ENCODE results near the gene PANX1.

Gene PANX1

GRCh38 chr11:94147433-94147845 lies 18.8 kb downstream of the PANX1 start:
- no peak for DNase-seq
- in situ Hi-C loops (cut with HindIII; ENCODE audit: low pct_ligation_motif_present, low sequenced_read_pairs) = no loop called here

GRCh38 chr11:94148189-94148588 lies 19.5 kb downstream of the PANX1 start:
- H3K36me3 ChIP-seq (replicated peaks) = no peaks in the 10 kb centered on the region

More at GRCh38 chr11:94147433-94147845, 18.8 kb downstream of the PANX1 start:
- no peaks in the 10 kb centered on the region for H3K36me3 ChIP-seq (replicated peaks)
- no peak overlapping the region for H3K4me3 ChIP-seq (ENCODE audit: low read depth, low read length)
- no peak for TF ChIP-seq CTCF (IDR thresholded peaks at IDR 0.05; ENCODE audit: low read depth, low read length, missing control alignments)
- H3K27me3 ChIP-seq (replicated peaks) = no peaks in the 10 kb centered on the region
- no peak overlapping the region for H3K27ac ChIP-seq

GRCh38 chr11:94149431-94150017 lies 20.9 kb downstream of the PANX1 start:
- in situ Hi-C loops (cut with HindIII; ENCODE audit: low pct_ligation_motif_present, low sequenced_read_pairs) = no loop called here
- Histone ChIP-seq H3K36me3 (replicated peaks) (no peaks in the 10 kb centered on the region), H3K4me3 (ENCODE audit: low read depth, low read length) (no peak overlapping the region), H3K27ac (peak overlapping the region; percentile 14), H3K27me3 (replicated peaks) (no peaks in the 10 kb centered on the region)
- peak; percentile 67 for DNase-seq
- TF ChIP-seq CTCF (IDR thresholded peaks at IDR 0.05; ENCODE audit: low read depth, low read length, missing control alignments) = no peak

More at GRCh38 chr11:94148189-94148588, 19.5 kb downstream of the PANX1 start:
- DNase-seq = no peak
- Histone ChIP-seq H3K27me3 (replicated peaks) (no peaks in the 10 kb centered on the region), H3K4me3 (ENCODE audit: low read depth, low read length) (no peak overlapping the region), H3K27ac (no peak overlapping the region)
- in situ Hi-C loops (cut with HindIII; ENCODE audit: low pct_ligation_motif_present, low sequenced_read_pairs) = no loop called here
- TF ChIP-seq CTCF (IDR thresholded peaks at IDR 0.05; ENCODE audit: low read depth, low read length, missing control alignments) = no peak

- no peak for DNase-seq
- no peak for TF ChIP-seq CTCF (IDR thresholded peaks at IDR 0.05; ENCODE audit: low read depth, low read length, missing control alignments)
- Histone ChIP-seq H3K27ac (no peak overlapping the region), H3K36me3 (replicated peaks) (no peaks in the 10 kb centered on the region), H3K4me3 (ENCODE audit: low read depth, low read length) (no peak overlapping the region), H3K27me3 (replicated peaks) (no peaks in the 10 kb centered on the region)
- in situ Hi-C loops (cut with HindIII; ENCODE audit: low pct_ligation_motif_present, low sequenced_read_pairs) = no loop called here
Observed at GRCh38 chr11:94150056-94150455, 21.4 kb downstream of the PANX1 start.

- no peak for TF ChIP-seq CTCF (IDR thresholded peaks at IDR 0.05; ENCODE audit: low read depth, low read length, missing control alignments)
- Histone ChIP-seq H3K4me3 (ENCODE audit: low read depth, low read length) (no peak overlapping the region), H3K36me3 (replicated peaks) (no peaks in the 10 kb centered on the region), H3K27ac (peak overlapping the region; percentile 51), H3K27me3 (replicated peaks) (no peaks in the 10 kb centered on the region)
- in situ Hi-C loops (cut with HindIII; ENCODE audit: low pct_ligation_motif_present, low sequenced_read_pairs) = no loop called here
- no peak for DNase-seq
Observed at GRCh38 chr11:94150704-94151685, 22.4 kb downstream of the PANX1 start.
